Neural progenitor cell (in vitro differentiated cells): ENCODE measurements around the gene SLC39A12.

Source experiments
- EZH2 ChIP-seq: fragments of 200-600 bp; sonication (generic); IDR thresholded peaks from 2 replicates; pipeline ENCODE4 v1.6.1; 2017; ENCODE audit warnings: antibody characterized with exemption, mild to moderate bottlenecking, moderate library complexity
- EZH2phosphoT487 ChIP-seq: fragments of 200-600 bp; sonication (generic); IDR thresholded peaks from 2 replicates; pipeline ENCODE4 v1.6.1; 2017; ENCODE audit warnings: antibody characterized with exemption
- TF ChIP-seq, protein P1 (sequence below): fragments of 200-600 bp; sonication (generic); IDR thresholded peaks from 2 replicates; pipeline ENCODE4 v1.5.1; 2017; ENCODE audit warnings: antibody characterized with exemption, mild to moderate bottlenecking

GRCh38 chr10:18071591-18071990 lies 119.9 kb downstream of the SLC39A12 start:
- TF ChIP-seq EZH2 = no peak
- TF ChIP-seq, protein P1, sequence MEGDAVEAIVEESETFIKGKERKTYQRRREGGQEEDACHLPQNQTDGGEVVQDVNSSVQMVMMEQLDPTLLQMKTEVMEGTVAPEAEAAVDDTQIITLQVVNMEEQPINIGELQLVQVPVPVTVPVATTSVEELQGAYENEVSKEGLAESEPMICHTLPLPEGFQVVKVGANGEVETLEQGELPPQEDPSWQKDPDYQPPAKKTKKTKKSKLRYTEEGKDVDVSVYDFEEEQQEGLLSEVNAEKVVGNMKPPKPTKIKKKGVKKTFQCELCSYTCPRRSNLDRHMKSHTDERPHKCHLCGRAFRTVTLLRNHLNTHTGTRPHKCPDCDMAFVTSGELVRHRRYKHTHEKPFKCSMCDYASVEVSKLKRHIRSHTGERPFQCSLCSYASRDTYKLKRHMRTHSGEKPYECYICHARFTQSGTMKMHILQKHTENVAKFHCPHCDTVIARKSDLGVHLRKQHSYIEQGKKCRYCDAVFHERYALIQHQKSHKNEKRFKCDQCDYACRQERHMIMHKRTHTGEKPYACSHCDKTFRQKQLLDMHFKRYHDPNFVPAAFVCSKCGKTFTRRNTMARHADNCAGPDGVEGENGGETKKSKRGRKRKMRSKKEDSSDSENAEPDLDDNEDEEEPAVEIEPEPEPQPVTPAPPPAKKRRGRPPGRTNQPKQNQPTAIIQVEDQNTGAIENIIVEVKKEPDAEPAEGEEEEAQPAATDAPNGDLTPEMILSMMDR = no peak
- no peak for TF ChIP-seq EZH2phosphoT487
